ENCODE measurements around the gene FUT2. TPM values are rescaled to one million over a fixed set of nuclear protein-coding genes. Genes with fewer than 3 reads are reported as not detected.
"Not testable (repeated sequence)": the region's sequence is repeated elsewhere in the genome, so short reads cannot be mapped to it uniquely, and the experiment has no call there.

Gene FUT2
- total and polyA plus RNA-seq, 2 experiments from 2014 or later, result 0.25 TPM; not detected in 1

DNA sequence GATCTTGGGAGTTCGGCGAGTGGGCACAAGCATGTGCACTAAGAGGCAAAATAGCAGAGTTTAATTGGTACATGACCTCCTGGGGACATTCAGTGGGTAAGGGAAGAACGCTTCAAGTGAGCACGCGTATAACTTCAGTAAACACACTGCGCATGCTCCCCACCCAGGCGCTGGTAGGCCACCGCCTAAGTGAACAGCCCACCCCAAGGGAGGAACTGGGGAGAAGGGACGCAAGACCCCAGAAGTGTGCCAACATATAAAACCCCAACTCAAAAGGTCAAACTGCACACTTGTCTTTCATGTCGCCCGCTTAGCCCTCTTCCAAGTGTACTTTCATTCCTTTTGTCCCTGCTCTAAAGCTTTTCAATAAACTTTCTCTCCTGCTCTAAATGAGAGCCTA, 12.4 kb upstream of the FUT2 start:
- 42 to 44% methylated on average over 11 of the region's 11 CpGs for WGBS, 2 experiments (ENCODE audit: low coverage in 1 of 2, low lambda C conversion rate in 2 of 2, missing lambda C conversion rate in 2 of 2)
- H3K9me2 ChIP-seq (ENCODE audit: insufficient read depth), result no peaks in the 10 kb centered on the region
- no peaks in the 10 kb centered on the region for H3K4me1 ChIP-seq (ENCODE audit: insufficient read depth)
- H3K27ac ChIP-seq, result no peak overlapping the region
- peak overlapping the region; percentile 59; the same call in 1 of the 2 replicates for H3K4me3 ChIP-seq
- H4K20me1 ChIP-seq (ENCODE audit: insufficient read depth), result no peaks in the 10 kb centered on the region
- no peaks in the 10 kb centered on the region for H3K36me3 ChIP-seq (ENCODE audit: low read depth)
- peak; percentile 53 for DNase-seq
- H3K79me2 ChIP-seq (ENCODE audit: insufficient read depth), result no peaks in the 10 kb centered on the region
- TF ChIP-seq EZH2 (IDR thresholded peaks at IDR 0.05; ENCODE audit: insufficient read depth, poor library complexity, severe bottlenecking) (no peak), EZH2phosphoT487 (IDR thresholded peaks at IDR 0.05; ENCODE audit: insufficient read depth, low read depth) (no peak)
- in situ Hi-C loops (cut with MboI), result no loop called here
- H3K9me3 ChIP-seq (ENCODE audit: low read depth), result no peaks in the 10 kb centered on the region
- H3K9ac ChIP-seq, result no peak overlapping the region
- no peaks in the 10 kb centered on the region for H3K27me3 ChIP-seq (replicated peaks; ENCODE audit: insufficient read depth)
- no peaks in the 10 kb centered on the region for H3F3A ChIP-seq (ENCODE audit: insufficient read depth)
- peak overlapping the region; percentile 79 for H2AFZ ChIP-seq
- H3K4me2 ChIP-seq (ENCODE audit: unreplicated experiment), result peak overlapping the region; percentile 80

DNA sequence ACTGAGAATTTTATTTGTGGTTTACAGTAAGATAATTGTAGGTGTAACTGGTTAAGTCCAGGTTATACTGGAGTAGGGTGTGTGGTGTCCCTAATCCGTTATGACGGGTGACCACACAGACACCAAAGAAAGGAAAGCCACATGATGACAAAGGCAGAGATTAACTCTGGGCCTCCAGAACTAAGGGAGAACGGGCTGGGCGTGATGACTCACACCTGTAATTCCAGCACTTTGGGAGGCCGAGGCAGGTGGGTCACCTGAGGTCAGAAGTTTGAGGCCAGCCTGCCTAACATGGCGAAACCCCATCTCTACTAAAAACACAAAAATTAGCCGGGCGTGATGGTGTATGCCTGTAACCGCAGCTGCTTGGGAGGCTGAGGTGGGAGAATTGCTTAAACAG, 10.2 kb upstream of the FUT2 start:
- no peaks in the 10 kb centered on the region for H3K36me3 ChIP-seq (ENCODE audit: low read depth)
- TF ChIP-seq EZH2phosphoT487 (IDR thresholded peaks at IDR 0.05; ENCODE audit: insufficient read depth, low read depth) (no peak), EZH2 (IDR thresholded peaks at IDR 0.05; ENCODE audit: insufficient read depth, poor library complexity, severe bottlenecking) (no peak)
- no peak overlapping the region for H3K4me3 ChIP-seq
- H2AFZ ChIP-seq, result no peak overlapping the region
- H3K27ac ChIP-seq, result no peak overlapping the region
- no peaks in the 10 kb centered on the region for H3K9me2 ChIP-seq (ENCODE audit: insufficient read depth)
- H3K4me1 ChIP-seq (ENCODE audit: insufficient read depth), result no peaks in the 10 kb centered on the region
- H3K4me2 ChIP-seq (ENCODE audit: unreplicated experiment), result no peak overlapping the region
- H3K9me3 ChIP-seq (ENCODE audit: low read depth), result no peaks in the 10 kb centered on the region
- no peaks in the 10 kb centered on the region for H4K20me1 ChIP-seq (ENCODE audit: insufficient read depth)
- 73 to 80% methylated on average over 9 of the region's 9 CpGs for WGBS, 2 experiments (ENCODE audit: low coverage in 1 of 2, low lambda C conversion rate in 2 of 2, missing lambda C conversion rate in 2 of 2)
- H3F3A ChIP-seq (ENCODE audit: insufficient read depth), result no peaks in the 10 kb centered on the region
- DNase-seq, result no peak
- H3K27me3 ChIP-seq (replicated peaks; ENCODE audit: insufficient read depth), result no peaks in the 10 kb centered on the region
- no peaks in the 10 kb centered on the region for H3K79me2 ChIP-seq (ENCODE audit: insufficient read depth)
- in situ Hi-C loops (cut with MboI), result no loop called here
- H3K9ac ChIP-seq, result no peak overlapping the region

DNA sequence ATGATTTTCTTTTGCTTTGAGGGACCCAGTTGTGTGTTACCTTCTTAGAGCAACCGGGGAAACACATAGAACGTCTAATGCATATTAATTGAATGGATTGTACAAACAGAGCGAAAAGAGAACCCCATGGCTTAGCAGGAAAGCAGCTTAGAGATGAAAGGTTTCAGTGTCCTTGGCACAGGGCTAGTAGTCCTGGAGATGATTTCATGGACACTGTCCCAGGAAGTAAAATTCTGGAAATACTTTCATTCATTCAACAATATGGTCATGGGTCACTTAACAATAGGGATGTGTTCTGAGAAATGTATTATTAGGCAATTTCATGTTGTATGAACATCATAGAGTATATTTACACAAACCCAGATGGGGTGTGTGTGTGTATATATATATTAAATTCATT, 9.7 kb upstream of the FUT2 start:
- DNase-seq, result no peak
- H3F3A ChIP-seq (ENCODE audit: insufficient read depth), result no peaks in the 10 kb centered on the region
- no peaks in the 10 kb centered on the region for H3K36me3 ChIP-seq (ENCODE audit: low read depth)
- H3K4me2 ChIP-seq (ENCODE audit: unreplicated experiment), result no peak overlapping the region
- H3K9me2 ChIP-seq (ENCODE audit: insufficient read depth), result no peaks in the 10 kb centered on the region
- TF ChIP-seq EZH2phosphoT487 (IDR thresholded peaks at IDR 0.05; ENCODE audit: insufficient read depth, low read depth) (no peak), EZH2 (IDR thresholded peaks at IDR 0.05; ENCODE audit: insufficient read depth, poor library complexity, severe bottlenecking) (no peak)
- no peaks in the 10 kb centered on the region for H3K79me2 ChIP-seq (ENCODE audit: insufficient read depth)
- no peaks in the 10 kb centered on the region for H4K20me1 ChIP-seq (ENCODE audit: insufficient read depth)
- no peaks in the 10 kb centered on the region for H3K27me3 ChIP-seq (replicated peaks; ENCODE audit: insufficient read depth)
- no peaks in the 10 kb centered on the region for H3K4me1 ChIP-seq (ENCODE audit: insufficient read depth)
- no peak overlapping the region for H3K4me3 ChIP-seq
- 53 to 54% methylated on average over 3 of the region's 3 CpGs for WGBS, 2 experiments (ENCODE audit: low coverage in 1 of 2, low lambda C conversion rate in 2 of 2, missing lambda C conversion rate in 2 of 2)
- H3K27ac ChIP-seq, result no peak overlapping the region
- H3K9me3 ChIP-seq (ENCODE audit: low read depth), result no peaks in the 10 kb centered on the region
- in situ Hi-C loops (cut with MboI), result no loop called here
- H2AFZ ChIP-seq, result no peak overlapping the region
- H3K9ac ChIP-seq, result no peak overlapping the region

DNA sequence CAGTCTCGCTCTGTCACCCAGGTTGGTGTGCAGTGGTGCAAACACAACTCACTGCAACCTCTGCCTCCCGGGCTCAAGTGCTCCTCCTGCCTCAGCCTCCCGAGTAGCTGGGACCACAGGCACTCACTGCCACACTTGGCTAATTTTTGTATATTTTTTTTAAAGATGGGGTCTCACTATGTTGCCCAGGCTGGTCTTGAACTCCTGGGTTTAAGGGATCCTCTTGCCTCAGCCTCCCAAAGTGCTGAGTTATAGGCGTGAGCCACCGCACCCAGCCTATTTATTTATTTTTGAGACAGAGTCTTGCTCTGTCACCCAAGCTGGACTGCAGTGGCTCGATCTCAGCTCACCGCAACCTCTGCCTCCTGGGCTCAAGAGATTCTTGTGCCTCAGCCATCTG, 9.1 kb upstream of the FUT2 start:
- H3K36me3 ChIP-seq (ENCODE audit: low read depth); DNase-seq; H4K20me1 ChIP-seq (ENCODE audit: insufficient read depth); H3F3A ChIP-seq (ENCODE audit: insufficient read depth); H2AFZ ChIP-seq; in situ Hi-C loops (cut with MboI); H3K4me1 ChIP-seq (ENCODE audit: insufficient read depth); H3K4me2 ChIP-seq (ENCODE audit: unreplicated experiment); H3K27ac ChIP-seq; H3K9me3 ChIP-seq (ENCODE audit: low read depth); H3K9me2 ChIP-seq (ENCODE audit: insufficient read depth); H3K27me3 ChIP-seq (replicated peaks; ENCODE audit: insufficient read depth); H3K79me2 ChIP-seq (ENCODE audit: insufficient read depth); H3K4me3 ChIP-seq; H3K9ac ChIP-seq: not testable (repeated sequence)
- 69 to 72% methylated on average over 7 of the region's 7 CpGs for whole genome bisulfite sequencing, 2 experiments (ENCODE audit: low coverage in 1 of 2, low lambda C conversion rate in 2 of 2, missing lambda C conversion rate in 2 of 2)

DNA sequence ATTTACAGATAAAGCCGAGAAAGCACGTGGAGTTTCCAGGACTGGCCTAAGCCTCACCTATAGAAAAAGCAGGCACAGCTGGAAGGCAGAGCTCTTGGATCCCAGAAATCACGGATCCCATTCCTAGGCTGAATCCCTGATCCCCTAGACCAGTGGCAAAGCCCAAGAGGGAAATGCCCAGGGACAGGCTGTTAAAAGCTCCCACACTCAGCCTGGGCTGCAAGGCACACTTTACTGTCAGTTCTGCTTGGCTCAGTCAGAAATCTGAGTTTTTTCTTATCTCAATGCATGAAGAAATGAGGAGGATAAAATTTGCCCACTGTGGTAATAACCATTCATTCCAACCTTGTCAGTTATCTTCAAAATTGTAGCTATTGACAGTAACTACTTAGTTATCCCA, 8.0 kb upstream of the FUT2 start:
- no peaks in the 10 kb centered on the region for H3K27me3 ChIP-seq (replicated peaks; ENCODE audit: insufficient read depth)
- H3K9me2 ChIP-seq (ENCODE audit: insufficient read depth), result no peaks in the 10 kb centered on the region
- 79% methylated on average over 3 of the region's 3 CpGs for WGBS, 2 experiments (ENCODE audit: low coverage in 1 of 2, low lambda C conversion rate in 2 of 2, missing lambda C conversion rate in 2 of 2)
- DNase-seq, result no peak
- H3K27ac ChIP-seq, result no peak overlapping the region
- no peaks in the 10 kb centered on the region for H4K20me1 ChIP-seq (ENCODE audit: insufficient read depth)
- H3K9me3 ChIP-seq (ENCODE audit: low read depth), result no peaks in the 10 kb centered on the region
- no peak for TF ChIP-seq EZH2phosphoT487 (IDR thresholded peaks at IDR 0.05; ENCODE audit: insufficient read depth, low read depth)
- TF ChIP-seq EZH2 (IDR thresholded peaks at IDR 0.05; ENCODE audit: insufficient read depth, poor library complexity, severe bottlenecking), result no peak
- H3K4me2 ChIP-seq (ENCODE audit: unreplicated experiment), result no peak overlapping the region
- in situ Hi-C loops (cut with MboI), result no loop called here
- no peaks in the 10 kb centered on the region for H3K36me3 ChIP-seq (ENCODE audit: low read depth)
- no peaks in the 10 kb centered on the region for H3F3A ChIP-seq (ENCODE audit: insufficient read depth)
- no peak overlapping the region for H3K4me3 ChIP-seq
- H3K4me1 ChIP-seq (ENCODE audit: insufficient read depth), result no peaks in the 10 kb centered on the region
- H3K79me2 ChIP-seq (ENCODE audit: insufficient read depth), result no peaks in the 10 kb centered on the region
- H2AFZ ChIP-seq, result no peak overlapping the region
- H3K9ac ChIP-seq, result no peak overlapping the region
